ENCODE results near the gene TRIM15. TPM values are rescaled to one million over a fixed set of nuclear protein-coding genes. Genes with fewer than 3 reads are reported as not detected.

Gene TRIM15
- total RNA-seq, 1 donor from 2014 or later, result not detected

GRCh38 chr6:30212865-30213666, 49.7 kb downstream of the TRIM15 start, which contains the start of gene TRIM26:
Gene TRIM26 (minus strand): TSS chr6:30213406. CDS start chr6:30199103, 14,303 bp downstream.
- peaks cover 7% of the 10 kb centered on the region for H3K27me3 Mint-ChIP-seq (ENCODE audit: unreplicated experiment)
- no peak for TF ChIP-seq CTCF (IDR thresholded peaks at IDR 0.05; ENCODE audit: unreplicated experiment)
- H3K27ac Mint-ChIP-seq (ENCODE audit: unreplicated experiment), result peak within 1 kb of the TSS; percentile 96
- H3K36me3 Mint-ChIP-seq (ENCODE audit: low read depth, unreplicated experiment), result no peaks in the 10 kb centered on the region
- H3K9me3 Mint-ChIP-seq (ENCODE audit: unreplicated experiment), result no peaks in the 10 kb centered on the region
- peaks cover 33% of the 10 kb centered on the region for H3K4me1 Mint-ChIP-seq (ENCODE audit: unreplicated experiment)
- peak within 1 kb of the TSS; percentile 97 for H3K4me3 Mint-ChIP-seq (ENCODE audit: unreplicated experiment)
- peak; percentile 95 for DNase-seq (ENCODE audit: low spot score)

DNA sequence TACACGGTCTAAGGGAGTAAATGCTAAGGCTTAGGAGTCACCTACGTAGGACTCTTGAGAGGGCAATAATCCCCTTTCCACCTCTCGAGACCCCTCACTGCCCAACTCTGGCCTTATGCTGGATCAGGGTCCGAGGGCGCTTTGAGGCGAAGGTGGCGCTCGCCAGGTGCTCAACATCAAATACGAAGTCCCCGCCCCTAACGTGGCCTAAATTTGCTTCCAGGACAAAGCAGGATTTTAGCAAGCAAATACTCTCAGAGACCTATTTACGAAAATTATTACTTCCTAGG, 50.3 kb downstream of the TRIM15 start:
- peak overlapping the region; percentile 91 for H3K27ac Mint-ChIP-seq (ENCODE audit: unreplicated experiment)
- H3K36me3 Mint-ChIP-seq (ENCODE audit: low read depth, unreplicated experiment), result no peaks in the 10 kb centered on the region
- peaks cover 30% of the 10 kb centered on the region for H3K4me1 Mint-ChIP-seq (ENCODE audit: unreplicated experiment)
- H3K9me3 Mint-ChIP-seq (ENCODE audit: unreplicated experiment), result no peaks in the 10 kb centered on the region
- peak overlapping the region; percentile 97 for H3K4me3 Mint-ChIP-seq (ENCODE audit: unreplicated experiment)
- DNase-seq (ENCODE audit: low spot score), result no peak
- peaks cover 7% of the 10 kb centered on the region for H3K27me3 Mint-ChIP-seq (ENCODE audit: unreplicated experiment)
- no peak for TF ChIP-seq CTCF (IDR thresholded peaks at IDR 0.05; ENCODE audit: unreplicated experiment)

DNA sequence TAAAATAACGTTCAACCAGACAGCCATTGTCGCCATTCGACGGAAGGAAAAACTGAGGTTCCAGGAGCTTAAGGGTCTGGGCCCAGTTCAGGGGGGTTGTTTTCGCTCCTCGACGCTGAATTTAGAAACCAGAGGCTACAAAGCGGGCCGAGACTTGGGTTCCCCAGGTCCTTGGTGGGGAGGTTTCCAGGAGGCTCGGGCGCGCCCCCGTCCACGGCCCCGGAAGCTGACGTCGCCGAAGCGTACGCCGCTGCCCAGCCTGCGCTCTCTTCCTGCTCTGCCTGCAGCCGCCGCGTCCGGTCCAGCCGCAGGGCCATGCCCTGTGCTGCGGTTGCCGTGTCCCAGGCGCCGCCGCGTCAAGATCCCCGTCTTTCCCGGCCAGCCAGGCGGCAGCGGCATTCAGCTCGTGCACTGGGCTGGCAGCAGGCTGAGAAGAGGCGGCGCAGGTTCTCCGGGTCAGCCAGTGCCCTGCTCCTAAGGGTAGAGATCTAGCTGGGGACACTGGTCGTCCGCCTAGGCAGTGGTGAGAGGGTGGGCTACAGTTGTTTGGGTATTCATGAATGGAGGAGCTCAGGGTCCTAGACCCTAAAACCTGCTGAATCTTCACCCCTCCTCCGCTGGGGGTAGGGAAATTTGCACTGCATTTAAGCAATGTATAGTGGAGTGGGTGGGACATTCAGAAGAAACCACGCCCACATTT, 50.8 kb downstream of the TRIM15 start:
- Mint-ChIP-seq H3K4me3 (ENCODE audit: unreplicated experiment) (peak overlapping the region; percentile 97), H3K36me3 (ENCODE audit: low read depth, unreplicated experiment) (no peaks in the 10 kb centered on the region), H3K4me1 (ENCODE audit: unreplicated experiment) (peaks cover 25% of the 10 kb centered on the region), H3K27me3 (ENCODE audit: unreplicated experiment) (peaks cover 7% of the 10 kb centered on the region), H3K27ac (ENCODE audit: unreplicated experiment) (peak overlapping the region; percentile 91), H3K9me3 (ENCODE audit: unreplicated experiment) (no peaks in the 10 kb centered on the region)
- peak; percentile 73 for DNase-seq (ENCODE audit: low spot score)
- no peak for TF ChIP-seq CTCF (IDR thresholded peaks at IDR 0.05; ENCODE audit: unreplicated experiment)

- peak overlapping the region; percentile 80 for H3K27ac Mint-ChIP-seq (ENCODE audit: unreplicated experiment)
- DNase-seq (ENCODE audit: low spot score), result no peak
- H3K9me3 Mint-ChIP-seq (ENCODE audit: unreplicated experiment), result no peaks in the 10 kb centered on the region
- H3K4me3 Mint-ChIP-seq (ENCODE audit: unreplicated experiment), result peak overlapping the region; percentile 97
- H3K36me3 Mint-ChIP-seq (ENCODE audit: low read depth, unreplicated experiment), result no peaks in the 10 kb centered on the region
- TF ChIP-seq CTCF (IDR thresholded peaks at IDR 0.05; ENCODE audit: unreplicated experiment), result no peak
- H3K27me3 Mint-ChIP-seq (ENCODE audit: unreplicated experiment), result peaks cover 7% of the 10 kb centered on the region
- peaks cover 27% of the 10 kb centered on the region for H3K4me1 Mint-ChIP-seq (ENCODE audit: unreplicated experiment)
These were observed 51.3 kb downstream of the TRIM15 start for GRCh38 chr6:30214657-30214982.

DNA sequence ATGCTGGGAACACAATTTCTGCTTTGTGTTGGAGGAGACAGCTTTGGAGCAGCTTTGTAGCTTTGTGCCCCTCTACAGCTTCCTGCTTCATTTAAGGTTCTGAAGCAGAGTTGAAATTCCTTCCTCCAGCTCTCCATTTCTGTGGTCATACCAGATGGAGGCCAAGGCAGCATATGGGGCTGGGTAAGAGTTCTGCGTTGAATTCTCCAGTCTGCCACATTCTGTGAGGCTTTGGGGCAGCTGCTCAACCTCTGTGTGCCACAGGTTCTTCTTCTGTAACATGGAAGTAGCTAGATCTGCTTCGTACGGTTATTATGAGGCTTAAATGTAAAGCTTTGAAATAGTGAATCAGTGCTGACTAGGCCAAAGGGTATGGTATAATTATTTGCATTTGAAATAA, 52.8 kb downstream of the TRIM15 start:
- Mint-ChIP-seq H3K4me1 (ENCODE audit: unreplicated experiment) (peaks cover 18% of the 10 kb centered on the region), H3K36me3 (ENCODE audit: low read depth, unreplicated experiment) (no peaks in the 10 kb centered on the region)

More for the DNA sequence above, 52.8 kb downstream of the TRIM15 start:
- no peak for TF ChIP-seq CTCF (IDR thresholded peaks at IDR 0.05; ENCODE audit: unreplicated experiment)
- H3K9me3 Mint-ChIP-seq (ENCODE audit: unreplicated experiment), result no peaks in the 10 kb centered on the region
- no peak for DNase-seq (ENCODE audit: low spot score)
- peaks cover 4% of the 10 kb centered on the region for H3K27me3 Mint-ChIP-seq (ENCODE audit: unreplicated experiment)
- no peak overlapping the region for H3K27ac Mint-ChIP-seq (ENCODE audit: unreplicated experiment)
- no peak overlapping the region for H3K4me3 Mint-ChIP-seq (ENCODE audit: unreplicated experiment)
